Measurements from ENCODE around the gene DDAH2.

DDAH2 gene

GRCh38 chr6:31729979-31730630 lies 1.0 kb upstream of the DDAH2 start:
- Histone ChIP-seq H3K27me3 (ENCODE audit: insufficient read depth, low read length) (no peaks in the 10 kb centered on the region), H3K27ac (ENCODE audit: low read depth, low read length, poor library complexity, severe bottlenecking) (peak overlapping the region; percentile 42), H3K9me3 (ENCODE audit: low read length) (no peaks in the 10 kb centered on the region), H3K4me2 (ENCODE audit: low read length) (peak overlapping the region; percentile 92), H3K36me3 (ENCODE audit: insufficient read depth, low read length) (peaks cover 44% of the 10 kb centered on the region), H3K9ac (ENCODE audit: low read length) (peak overlapping the region; percentile 64), H2AFZ (ENCODE audit: low read length) (no peak overlapping the region), H3K79me2 (ENCODE audit: insufficient read depth, low read length) (no peaks in the 10 kb centered on the region), H3F3A (ENCODE audit: insufficient read depth, low read length) (peaks cover 13% of the 10 kb centered on the region), H3K4me3 (ENCODE audit: low read depth, low read length, poor library complexity, severe bottlenecking) (peak overlapping the region; percentile 72), H3K4me1 (ENCODE audit: insufficient read depth, low read length, severe bottlenecking) (peaks cover 47% of the 10 kb centered on the region), H4K20me1 (ENCODE audit: insufficient read depth, low read length) (no peaks in the 10 kb centered on the region), H3K9me2 (ENCODE audit: low read depth, low read length) (no peaks in the 10 kb centered on the region)
- no peak for TF ChIP-seq EZH2 (IDR thresholded peaks at IDR 0.05; ENCODE audit: borderline replicate concordance, low read length)
- TF ChIP-seq, protein P1, sequence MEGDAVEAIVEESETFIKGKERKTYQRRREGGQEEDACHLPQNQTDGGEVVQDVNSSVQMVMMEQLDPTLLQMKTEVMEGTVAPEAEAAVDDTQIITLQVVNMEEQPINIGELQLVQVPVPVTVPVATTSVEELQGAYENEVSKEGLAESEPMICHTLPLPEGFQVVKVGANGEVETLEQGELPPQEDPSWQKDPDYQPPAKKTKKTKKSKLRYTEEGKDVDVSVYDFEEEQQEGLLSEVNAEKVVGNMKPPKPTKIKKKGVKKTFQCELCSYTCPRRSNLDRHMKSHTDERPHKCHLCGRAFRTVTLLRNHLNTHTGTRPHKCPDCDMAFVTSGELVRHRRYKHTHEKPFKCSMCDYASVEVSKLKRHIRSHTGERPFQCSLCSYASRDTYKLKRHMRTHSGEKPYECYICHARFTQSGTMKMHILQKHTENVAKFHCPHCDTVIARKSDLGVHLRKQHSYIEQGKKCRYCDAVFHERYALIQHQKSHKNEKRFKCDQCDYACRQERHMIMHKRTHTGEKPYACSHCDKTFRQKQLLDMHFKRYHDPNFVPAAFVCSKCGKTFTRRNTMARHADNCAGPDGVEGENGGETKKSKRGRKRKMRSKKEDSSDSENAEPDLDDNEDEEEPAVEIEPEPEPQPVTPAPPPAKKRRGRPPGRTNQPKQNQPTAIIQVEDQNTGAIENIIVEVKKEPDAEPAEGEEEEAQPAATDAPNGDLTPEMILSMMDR (IDR thresholded peaks at IDR 0.05; ENCODE audit: low read length), result 0 out of 2 replicates have a peak, but pooled peaks have one; percentile 9

DNA sequence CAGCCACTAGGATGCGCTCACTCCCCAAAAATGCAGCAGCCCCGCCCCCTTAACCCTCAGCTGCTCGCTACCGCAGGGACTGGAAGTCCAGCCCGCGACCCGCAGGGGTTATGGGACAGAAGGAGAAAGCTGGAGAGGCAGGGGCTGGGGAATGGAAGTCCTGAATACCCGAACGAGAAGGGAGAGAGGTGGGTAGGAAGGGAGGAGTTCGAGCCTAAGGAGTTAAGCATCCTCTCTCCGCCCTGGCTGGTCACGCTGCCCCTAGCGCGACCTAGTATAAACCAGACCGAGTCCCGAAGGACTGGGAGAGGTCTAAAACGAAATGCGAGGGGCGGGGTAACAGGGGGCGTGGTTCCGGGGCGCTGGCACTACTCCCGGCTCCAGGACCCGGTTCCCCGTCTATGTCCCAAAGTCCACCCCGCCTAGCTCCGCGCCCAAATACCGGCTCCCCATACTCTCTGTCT lies 448 bp upstream of the DDAH2 start:
- TF ChIP-seq EZH2 (IDR thresholded peaks at IDR 0.05; ENCODE audit: borderline replicate concordance, low read length), result no peak
- TF ChIP-seq, protein P1 (IDR thresholded peaks at IDR 0.05; ENCODE audit: low read length), result no peak; the same call in 1 of the 2 replicates
- Histone ChIP-seq H3K4me2 (ENCODE audit: low read length) (peak overlapping the region; percentile 92), H3K9me2 (ENCODE audit: low read depth, low read length) (no peaks in the 10 kb centered on the region), H3K4me3 (ENCODE audit: low read depth, low read length, poor library complexity, severe bottlenecking) (peak overlapping the region; percentile 72), H3K9me3 (ENCODE audit: low read length) (no peaks in the 10 kb centered on the region), H3K4me1 (ENCODE audit: insufficient read depth, low read length, severe bottlenecking) (peaks cover 41% of the 10 kb centered on the region), H4K20me1 (ENCODE audit: insufficient read depth, low read length) (no peaks in the 10 kb centered on the region), H3K79me2 (ENCODE audit: insufficient read depth, low read length) (no peaks in the 10 kb centered on the region), H3K27ac (ENCODE audit: low read depth, low read length, poor library complexity, severe bottlenecking) (peak overlapping the region; percentile 42), H2AFZ (ENCODE audit: low read length) (no peak overlapping the region), H3K9ac (ENCODE audit: low read length) (peak overlapping the region; percentile 64), H3F3A (ENCODE audit: insufficient read depth, low read length) (peaks cover 13% of the 10 kb centered on the region), H3K27me3 (ENCODE audit: insufficient read depth, low read length) (no peaks in the 10 kb centered on the region), H3K36me3 (ENCODE audit: insufficient read depth, low read length) (peaks cover 44% of the 10 kb centered on the region)

DNA sequence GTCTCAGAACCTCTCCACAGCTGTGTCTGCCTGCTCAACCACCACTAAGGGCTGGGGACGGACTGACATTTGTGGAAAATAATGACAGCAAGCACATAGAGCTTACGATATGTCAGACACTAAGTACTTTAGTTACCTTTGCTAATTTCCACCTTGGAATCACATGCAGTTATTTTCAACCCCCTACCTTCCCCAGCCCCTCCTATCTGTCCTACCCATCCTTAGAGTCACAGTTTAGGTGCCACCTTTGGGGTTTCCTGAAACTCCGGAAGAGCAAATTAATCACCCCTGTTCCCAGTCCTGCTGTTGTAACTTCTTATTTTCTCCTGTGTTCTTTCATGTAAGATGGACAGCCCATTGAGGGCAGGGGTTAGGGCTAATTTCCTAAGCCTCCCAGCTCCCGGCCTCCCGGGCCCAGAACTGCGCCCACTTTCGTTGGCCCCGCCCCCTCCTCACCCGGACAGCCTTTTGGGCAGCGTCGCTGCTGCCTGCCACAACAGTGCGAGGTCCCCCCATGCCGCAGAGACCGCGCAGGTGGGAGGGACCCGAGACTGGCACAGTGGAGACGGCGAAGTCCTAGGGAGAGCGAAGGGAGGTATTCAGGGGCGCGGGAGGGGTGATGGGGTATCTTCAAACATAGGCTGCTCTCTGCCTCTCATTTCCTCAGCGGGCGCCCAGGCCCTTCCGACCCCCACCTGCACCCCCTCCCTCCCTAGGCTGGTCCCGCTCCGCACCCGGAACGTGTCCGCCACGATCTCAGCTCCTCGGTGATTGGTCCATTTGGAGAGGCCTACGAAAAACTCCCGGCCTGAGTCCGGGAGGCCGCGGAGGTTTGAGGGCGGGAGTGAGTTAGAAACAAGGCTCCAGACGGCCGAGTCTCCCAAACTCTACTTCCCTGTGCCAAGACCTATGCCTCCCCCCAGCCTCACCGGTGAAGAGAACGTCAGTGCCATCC lies 1.1 kb downstream of the DDAH2 start:
- H3K27ac ChIP-seq (ENCODE audit: low read depth, low read length, poor library complexity, severe bottlenecking), result peak overlapping the region; percentile 93
- H3K4me3 ChIP-seq (ENCODE audit: low read depth, low read length, poor library complexity, severe bottlenecking), result peak overlapping the region; percentile 7
- no peaks in the 10 kb centered on the region for H3K9me3 ChIP-seq (ENCODE audit: low read length)
- H3K4me2 ChIP-seq (ENCODE audit: low read length), result peak overlapping the region; percentile 42; the same call in 1 of the 2 replicates
- peaks cover 30% of the 10 kb centered on the region for H3K36me3 ChIP-seq (ENCODE audit: insufficient read depth, low read length)
- no peaks in the 10 kb centered on the region for H4K20me1 ChIP-seq (ENCODE audit: insufficient read depth, low read length)
- peak overlapping the region; percentile 33; the same call in 1 of the 2 replicates for H3K9ac ChIP-seq (ENCODE audit: low read length)
- peaks cover 13% of the 10 kb centered on the region for H3F3A ChIP-seq (ENCODE audit: insufficient read depth, low read length)
- peaks cover 35% of the 10 kb centered on the region for H3K4me1 ChIP-seq (ENCODE audit: insufficient read depth, low read length, severe bottlenecking)
- TF ChIP-seq, protein P1 (IDR thresholded peaks at IDR 0.05; ENCODE audit: low read length), result no peak
- no peak for TF ChIP-seq EZH2 (IDR thresholded peaks at IDR 0.05; ENCODE audit: borderline replicate concordance, low read length)
- H3K9me2 ChIP-seq (ENCODE audit: low read depth, low read length), result no peaks in the 10 kb centered on the region
- H3K27me3 ChIP-seq (ENCODE audit: insufficient read depth, low read length), result no peaks in the 10 kb centered on the region
- no peak overlapping the region for H2AFZ ChIP-seq (ENCODE audit: low read length)
- no peaks in the 10 kb centered on the region for H3K79me2 ChIP-seq (ENCODE audit: insufficient read depth, low read length)

Measured in OCI-LY1 (cell line).